K562 (cell line): ENCODE results near the gene APLF. TPM values are rescaled to one million over a fixed set of nuclear protein-coding genes. Genes with fewer than 3 reads are reported as not detected.
A peak's percentile ranks its signal among the peaks of the same experiment; 100 is the strongest.

ENCODE experiments used
- ATAC-seq: fragments of 200-7000 bp; cut with Tn5 transposase; 3 replicates; pipeline ENCODE4 v1.9.1; 2020; ENCODE audit warnings: moderate library complexity
- BruUV-seq: library from RNA; stranded (reverse); fragments of 400-500 nt; replicated peaks from 2 replicates; lab custom pipeline; 2021; lab: Mats Ljungman, UMichigan
- CTCF ChIA-PET: fragments of 300-600 bp; formaldehyde crosslinking; extraction: SDS; loops from one replicate; lab custom pipeline; 2021; ENCODE audit warnings: low intra/inter-chr PET ratio; lab: Yijun Ruan, JAX
- POLR2A ChIA-PET: fragments of 300-600, 350-650 bp; sonication (Branson Sonifier 250); formaldehyde crosslinking; extraction: SDS; loops from one replicate; lab custom pipeline; 2021; ENCODE audit warnings: antibody characterized with exemption, inconsistent platforms; lab: Yijun Ruan, JAX
- DNase-seq, 4 experiments: peaks; one replicate each; pipeline versions ENCODE4 v3.0.0 to v3.0.0-alpha.2; 2011 to 2018; ENCODE audit warnings: low spot score in 3 of 4, mixed read lengths in 3 of 4; ENCODE audit errors: extremely low read depth in 1 of 4
- FAIRE-seq: peaks from 2 replicates; lab custom pipeline; 2011; peaks lifted over from hg19 to GRCh38; lab: Jason Lieb, UNC
- H2AFZ ChIP-seq: 2 replicates; pipeline ENCODE4 v1.6.0; 2011; ENCODE audit warnings: low read depth, low read length, control low read depth, inconsistent platforms
- H3K27ac ChIP-seq: fragments of 200-600 bp; 3 replicates; pipeline ENCODE4 v1.8.0; 2011; ENCODE audit warnings: low read depth, mild to moderate bottlenecking, control low read depth, inconsistent platforms, low read length, moderate library complexity, mixed read lengths; ENCODE audit errors: extremely low read depth
- H3K27me3 ChIP-seq, 2 experiments: fragments of 300-600 bp in 1 of 2; 2 replicates in 1 of 2; 3 replicates in 1 of 2; pipeline versions ENCODE4 v1.6.0 to v1.8.0; 2011; ENCODE audit warnings: inconsistent platforms in 2 of 2, low read length in 2 of 2, mild to moderate bottlenecking in 1 of 2, mixed read lengths in 1 of 2, moderate library complexity in 1 of 2; ENCODE audit not compliant: control insufficient read depth in 2 of 2, insufficient read depth in 2 of 2
- H3K36me3 ChIP-seq: fragments of 300-600 bp; 3 replicates; pipeline ENCODE4 v1.8.0; 2011; ENCODE audit warnings: mild to moderate bottlenecking, low read length, inconsistent platforms; ENCODE audit not compliant: control insufficient read depth, insufficient read depth
- H3K4me1 ChIP-seq, 2 experiments: fragments of 200-600 bp in 1 of 2; replicated peaks in 1 of 2; 2 replicates in 1 of 2; 3 replicates in 1 of 2; pipeline versions ENCODE4 v1.5.1 to v1.8.0; 2011; ENCODE audit warnings: inconsistent platforms in 2 of 2, low read length in 2 of 2, mild to moderate bottlenecking in 1 of 2, mixed read lengths in 1 of 2, moderate library complexity in 1 of 2; ENCODE audit not compliant: control insufficient read depth in 2 of 2, insufficient read depth in 2 of 2
- H3K4me2 ChIP-seq: 2 replicates; pipeline ENCODE4 v1.6.1; 2011; ENCODE audit warnings: low read length, control low read depth, inconsistent platforms, mixed read lengths; ENCODE audit not compliant: insufficient read depth
- H3K4me3 ChIP-seq: fragments of 200-600 bp; sonication (generic), shearing (Covaris generic); 2 replicates; pipeline ENCODE4 v1.5.1; 2016; ENCODE audit warnings: control low read depth, inconsistent platforms
- H3K79me2 ChIP-seq: fragments of 200-600 bp; 3 replicates; pipeline ENCODE4 v1.8.0; 2011; ENCODE audit warnings: low read length, inconsistent platforms; ENCODE audit not compliant: control insufficient read depth, insufficient read depth
- H3K9ac ChIP-seq, 2 experiments: 2 replicates each; pipeline versions ENCODE4 v1.6.0 to v1.6.1; 2011; ENCODE audit warnings: low read depth in 2 of 2, low read length in 2 of 2, control low read depth in 1 of 2, inconsistent platforms in 1 of 2, mild to moderate bottlenecking in 1 of 2, mixed read lengths in 1 of 2; ENCODE audit not compliant: insufficient read depth in 1 of 2
- H3K9me1 ChIP-seq: one replicate; pipeline ENCODE4 v1.6.0; 2011; ENCODE audit warnings: inconsistent platforms, mild to moderate bottlenecking, low read length, moderate library complexity; ENCODE audit not compliant: control insufficient read depth, insufficient read depth
- H3K9me3 ChIP-seq: replicated peaks from 2 replicates; pipeline ENCODE4 v1.5.1; 2011; ENCODE audit warnings: low read depth, low read length, inconsistent platforms; ENCODE audit not compliant: control insufficient read depth, insufficient read depth
- H4K20me1 ChIP-seq: replicated peaks from 2 replicates; pipeline ENCODE4 v1.6.1; 2011; ENCODE audit warnings: low read length, inconsistent platforms, mixed read lengths; ENCODE audit not compliant: control insufficient read depth, insufficient read depth
- ATF1 ChIP-seq, 2 experiments: fragments of 450-650 bp in 1 of 2; IDR thresholded peaks; 2 replicates each; pipeline ENCODE4 v1.6.1; 2016; ENCODE audit warnings: missing compliant biosample characterization in 1 of 2, missing genetic modification characterization in 1 of 2
- ATF3 ChIP-seq, 2 experiments: fragments of 450-650 bp in 1 of 2; sonication (generic) in 1 of 2; formaldehyde crosslinking in 1 of 2; IDR thresholded peaks in 1 of 2; conservative IDR thresholded peaks in 1 of 2; 2 replicates each; pipeline versions ENCODE4 v1.6.1 to v1.8.1; 2016 to 2023; ENCODE audit warnings: mild to moderate bottlenecking in 2 of 2, moderate library complexity in 2 of 2, inconsistent platforms in 1 of 2, missing genetic modification reagents in 1 of 2
- CEBPG ChIP-seq, 3 experiments: fragments of 200-800 bp in 1 of 3; sonication (Bioruptor generic) in 1 of 3; sonication (generic) in 1 of 3; formaldehyde crosslinking in 1 of 3; IDR thresholded peaks in 2 of 3; conservative IDR thresholded peaks in 1 of 3; 2 replicates each; pipeline versions ENCODE4 v1.6.1 to v1.8.0; 2016 to 2022; ENCODE audit warnings: missing compliant biosample characterization in 2 of 3, missing genetic modification characterization in 2 of 3, mild to moderate bottlenecking in 1 of 3, missing genetic modification reagents in 1 of 3
- HDGF ChIP-seq: fragments of 450-650 bp; IDR thresholded peaks from 2 replicates; pipeline ENCODE4 v1.6.1; 2016
- JUN ChIP-seq, 2 experiments: sonication (generic) in 1 of 2; formaldehyde crosslinking in 1 of 2; IDR thresholded peaks; 2 replicates each; pipeline versions ENCODE4 v1.6.1 to v1.8.0; 2012 to 2022; ENCODE audit warnings: borderline replicate concordance in 2 of 2, mild to moderate bottlenecking in 2 of 2, improper control_type of control experiment in 1 of 2, low read depth in 1 of 2, low read length in 1 of 2, missing genetic modification reagents in 1 of 2
- JUNB ChIP-seq: fragments of 450-650 bp; formaldehyde crosslinking; conservative IDR thresholded peaks from 2 replicates; pipeline ENCODE4 v1.4.0; 2020; ENCODE audit warnings: mild to moderate bottlenecking
- JUND ChIP-seq, 2 experiments: IDR thresholded peaks; 2 replicates in 1 of 2; 3 replicates in 1 of 2; pipeline ENCODE4 v1.6.1; 2011; ENCODE audit warnings: borderline replicate concordance in 2 of 2, low read depth in 2 of 2, low read length in 2 of 2, improper control_type of control experiment in 1 of 2, missing biosample characterization in 1 of 2, missing genetic modification characterization in 1 of 2, missing genetic modification reagents in 1 of 2
- SFPQ ChIP-seq: fragments of 200-400 bp; formaldehyde crosslinking; IDR thresholded peaks from 2 replicates; pipeline ENCODE4 v1.6.1; 2017; ENCODE audit warnings: mild to moderate bottlenecking, low read depth, low read length, moderate library complexity
- WGBS: fragments of 100-300 bp; shearing (Covaris generic); methylation state at CpG from one replicate; pipeline ENCODE4 v1.1.6; 2016; ENCODE audit warnings: low coverage, mixed read lengths; ENCODE audit not compliant: insufficient coverage; ENCODE audit errors: missing lambda C conversion rate; 5-methylcytosine and 5-hydroxymethylcytosine counted together
- in situ Hi-C: fragments of 300-500 bp; cut with MboI; formaldehyde crosslinking; loops from 4 replicates; pipeline ENCODE4 v1.15.0; 2018; ENCODE audit warnings: inconsistent platforms, mixed read lengths
- intact Hi-C: fragments of 100-400 bp; cut with micrococcal nuclease; formaldehyde crosslinking; loops from 2 replicates; pipeline ENCODE4 v1.14.2; 2022
- polyA plus RNA-seq, 8 experiments: library from polyadenylated mRNA; depleted of rRNA in 4 of 8; stranded (reverse) in 5 of 8; unstranded in 3 of 8; fragments of >200 nt; fragmentation: Nextera tagmentation in 2 of 8; fragmentation: Illumina TruSeq in 1 of 8; extraction: Ambion mirVana in 2 of 8; extraction: Trizol in 1 of 8; gene quantifications; 2 replicates each; pipeline versions ENCODE4 v1.2.1 to v1.2.3, GENCODE V29; 2011 to 2014; ENCODE audit warnings: inconsistent platforms in 1 of 8, missing spikeins in 1 of 8
- total RNA-seq, 7 experiments: library from RNA; depleted of rRNA in 6 of 7; stranded (reverse); fragments of >200 nt in 6 of 7; fragmentation: Illumina TruSeq in 2 of 7; extraction: Trizol in 2 of 7; gene quantifications; 2 replicates each; pipeline versions ENCODE4 v1.2.1 to v1.2.3, GENCODE V29; 2011 to 2021; ENCODE audit warnings: low replicate concordance in 1 of 7

Gene APLF
- total and polyA plus RNA-seq, 9 of the 15 experiments (the other 6 are each of a cell fraction or from before 2014, with no cell fraction given) = 0.07 to 1.1 (median 0.71) TPM

GRCh38 chr2:68454719-68455118 lies 12.7 kb upstream of the APLF start:
- TF ChIP-seq CEBPG (CRISPR knock-in tag; IDR thresholded peaks at IDR 0.05) (no peak), CEBPG (tag; conservative IDR thresholded peaks at IDR 0.05 in 1 of 2, IDR thresholded peaks at IDR 0.05 in 1 of 2) (0 out of 4 replicates have a peak, but pooled peaks of 1 of the 2 experiments have one; percentile 27), HDGF (no peak)

GRCh38 chr2:68456198-68456597 lies 11.2 kb upstream of the APLF start:
- Histone ChIP-seq H3K36me3 (no peaks in the 10 kb centered on the region), H2AFZ (peak overlapping the region; percentile 58), H4K20me1 (no peaks in the 10 kb centered on the region), H3K4me1 (peaks cover 0 to 7% of the 10 kb centered on the region in 2 experiments; a peak in 2 of 5 replicates), H3K9ac (no peak overlapping the region), H3K4me2 (no peak overlapping the region), H3K27me3 (no peaks in the 10 kb centered on the region), H3K27ac (no peak overlapping the region), H3K9me1 (no peaks in the 10 kb centered on the region), H3K4me3 (no peak overlapping the region), H3K9me3 (no peaks in the 10 kb centered on the region), H3K79me2 (no peaks in the 10 kb centered on the region)
- ATAC-seq (no peak), FAIRE-seq (no peak), DNase-seq (no peak)
- intact Hi-C loops (no loop called here), in situ Hi-C loops (no loop called here)
- no TSS peak for BruUV-seq
- POLR2A ChIA-PET = interaction anchor here (0.6 to 1.0 kb wide), 2 partner anchors 12 to 119 kb away, joined by 3 to 4 read pairs; no protein-coding TSS in a partner anchor
- CTCF ChIA-PET = no interaction called here
- 33% methylated on average over 4 of the region's 4 CpGs for WGBS
- TF ChIP-seq JUNB (CRISPR knock-in tag) (peak; percentile 53; the same call in 1 of the 2 replicates), JUND (IDR thresholded peaks at IDR 0.05; ENCODE audit: borderline replicate concordance, low read depth, low read length) (peak; percentile 83), JUND (tag; IDR thresholded peaks at IDR 0.05; ENCODE audit: borderline replicate concordance, low read depth, low read length) (peak; percentile 80; the same call in 2 of the 3 replicates), ATF1 (CRISPR knock-in tag; IDR thresholded peaks at IDR 0.05) (no peak), ATF1 (tag; IDR thresholded peaks at IDR 0.05) (0 out of 2 replicates have a peak, but pooled peaks have one; percentile 17), SFPQ (no peak), ATF3 (IDR thresholded peaks at IDR 0.05) (peak; percentile 96), ATF3 (CRISPR knock-in tag; conservative IDR thresholded peaks at IDR 0.05) (no peak), JUN (IDR thresholded peaks at IDR 0.05; ENCODE audit: borderline replicate concordance, low read depth, low read length) (peak; percentile 66), JUN (CRISPR knock-in tag; IDR thresholded peaks at IDR 0.05; ENCODE audit: borderline replicate concordance) (no peak)

More at GRCh38 chr2:68454719-68455118, 12.7 kb upstream of the APLF start:
- no peak overlapping the region for H3K27ac ChIP-seq
- ChIA-PET CTCF (no interaction called here), POLR2A (no interaction called here)
- H3K4me1 ChIP-seq = peaks cover 0 to 7% of the 10 kb centered on the region in 2 experiments; a peak in 2 of 5 replicates
- FAIRE-seq (no peak), ATAC-seq (no peak), DNase-seq (no peak)
- no peak overlapping the region for H3K4me2 ChIP-seq
- no peaks in the 10 kb centered on the region for H3K79me2 ChIP-seq
- no peak overlapping the region for H3K9ac ChIP-seq
- 58% methylated on average over 3 of the region's 3 CpGs for WGBS
- no peaks in the 10 kb centered on the region for H3K36me3 ChIP-seq
- H3K9me1 ChIP-seq = no peaks in the 10 kb centered on the region
- H3K4me3 ChIP-seq = no peak overlapping the region
- H3K9me3 ChIP-seq = no peaks in the 10 kb centered on the region
- H4K20me1 ChIP-seq = no peaks in the 10 kb centered on the region
- BruUV-seq = no TSS peak
- in situ Hi-C loops = no loop called here
- no peaks in the 10 kb centered on the region for H3K27me3 ChIP-seq
- H2AFZ ChIP-seq = peak overlapping the region; percentile 47; the same call in 1 of the 2 replicates
- intact Hi-C loops = no loop called here
